ENCODE measurements around the gene TAS2R3. TPM values are rescaled to one million over a fixed set of nuclear protein-coding genes. Genes with fewer than 3 reads are reported as not detected.

TAS2R3 gene
- polyA plus RNA-seq, 1 donor from 2014 or later = not detected

- Histone ChIP-seq H3K9me2 (ENCODE audit: insufficient read depth, low read length) (no peaks in the 10 kb centered on the region), H3K27me3 (ENCODE audit: insufficient read depth, low read depth, low read length) (no peaks in the 10 kb centered on the region), H2AFZ (ENCODE audit: low read depth, low read length) (no peak overlapping the region), H3F3A (ENCODE audit: insufficient read depth, low read length, poor library complexity, severe bottlenecking) (no peaks in the 10 kb centered on the region), H3K4me3 (ENCODE audit: low read length) (no peak overlapping the region), H4K20me1 (ENCODE audit: insufficient read depth) (no peaks in the 10 kb centered on the region), H3K36me3 (ENCODE audit: insufficient read depth, low read length) (no peaks in the 10 kb centered on the region), H3K27ac (ENCODE audit: low read length) (no peak overlapping the region), H3K9me3 (ENCODE audit: low read length) (no peaks in the 10 kb centered on the region), H3K79me2 (replicated peaks; ENCODE audit: insufficient read depth, low read length) (no peaks in the 10 kb centered on the region), H3K9ac (ENCODE audit: low read length) (no peak overlapping the region), H3K4me2 (ENCODE audit: low read length) (no peak overlapping the region)
- no peak for TF ChIP-seq MXI1 (conservative IDR thresholded peaks at IDR 0.05; ENCODE audit: poor library complexity, severe bottlenecking)
- no peak for TF ChIP-seq CTCF (IDR thresholded peaks at IDR 0.05; ENCODE audit: poor library complexity, severe bottlenecking)
- no peak for TF ChIP-seq TAF1 (IDR thresholded peaks at IDR 0.05; ENCODE audit: low read depth)
- no peak for TF ChIP-seq POLR2AphosphoS5 (IDR thresholded peaks at IDR 0.05)
- no peak for TF ChIP-seq REST (IDR thresholded peaks at IDR 0.05; ENCODE audit: borderline replicate concordance)
- TF ChIP-seq EP300 (conservative IDR thresholded peaks at IDR 0.05; ENCODE audit: poor library complexity, severe bottlenecking) = no peak
- TF ChIP-seq RAD21 (conservative IDR thresholded peaks at IDR 0.05) = no peak
- no peak for TF ChIP-seq EZH2 (IDR thresholded peaks at IDR 0.05; ENCODE audit: borderline replicate concordance, insufficient read depth, low read length, poor library complexity, severe bottlenecking)
- no peak for TF ChIP-seq SMC3 (conservative IDR thresholded peaks at IDR 0.05; ENCODE audit: poor library complexity)
Measured at GRCh38 chr7:141715018-141715417, 48.9 kb upstream of the TAS2R3 start.

GRCh38 chr7:141715794-141716689 is 47.9 kb upstream of the TAS2R3 start:
- H3K9me2 ChIP-seq (ENCODE audit: insufficient read depth, low read length) = no peaks in the 10 kb centered on the region
- TF ChIP-seq MXI1 (conservative IDR thresholded peaks at IDR 0.05; ENCODE audit: poor library complexity, severe bottlenecking) = no peak
- TF ChIP-seq RAD21 (conservative IDR thresholded peaks at IDR 0.05) = no peak
- no peak for TF ChIP-seq TAF1 (IDR thresholded peaks at IDR 0.05; ENCODE audit: low read depth)
- no peak for TF ChIP-seq REST (IDR thresholded peaks at IDR 0.05; ENCODE audit: borderline replicate concordance)
- no peak for TF ChIP-seq CTCF (IDR thresholded peaks at IDR 0.05; ENCODE audit: poor library complexity, severe bottlenecking)
- TF ChIP-seq SMC3 (conservative IDR thresholded peaks at IDR 0.05; ENCODE audit: poor library complexity) = no peak
- no peak for TF ChIP-seq EP300 (conservative IDR thresholded peaks at IDR 0.05; ENCODE audit: poor library complexity, severe bottlenecking)
- no peak for TF ChIP-seq EZH2 (IDR thresholded peaks at IDR 0.05; ENCODE audit: borderline replicate concordance, insufficient read depth, low read length, poor library complexity, severe bottlenecking)
- TF ChIP-seq POLR2AphosphoS5 (IDR thresholded peaks at IDR 0.05) = no peak
- no peaks in the 10 kb centered on the region for H3K36me3 ChIP-seq (ENCODE audit: insufficient read depth, low read length)
- H4K20me1 ChIP-seq (ENCODE audit: insufficient read depth) = no peaks in the 10 kb centered on the region
- no peaks in the 10 kb centered on the region for H3K9me3 ChIP-seq (ENCODE audit: low read length)
- H3K27ac ChIP-seq (ENCODE audit: low read length) = no peak overlapping the region
- H3K4me2 ChIP-seq (ENCODE audit: low read length) = no peak overlapping the region
- no peak overlapping the region for H2AFZ ChIP-seq (ENCODE audit: low read depth, low read length)
- no peaks in the 10 kb centered on the region for H3K27me3 ChIP-seq (ENCODE audit: insufficient read depth, low read depth, low read length)
- no peak overlapping the region for H3K4me3 ChIP-seq (ENCODE audit: low read length)
- H3K79me2 ChIP-seq (replicated peaks; ENCODE audit: insufficient read depth, low read length) = no peaks in the 10 kb centered on the region
- no peak overlapping the region for H3K9ac ChIP-seq (ENCODE audit: low read length)
- no peaks in the 10 kb centered on the region for H3F3A ChIP-seq (ENCODE audit: insufficient read depth, low read length, poor library complexity, severe bottlenecking)

Data from neural cell (in vitro differentiated cells).